H1 (cell line): Measurements from ENCODE around the gene HINT2. TPM values are rescaled to one million over a fixed set of nuclear protein-coding genes. Genes with fewer than 3 reads are reported as not detected.

Experiments
- CHD1 ChIP-seq: IDR thresholded peaks from 2 replicates; pipeline ENCODE4 v1.6.1; 2012; ENCODE audit warnings: low read depth, low read length, improper control_type of control experiment
- CHD7 ChIP-seq: fragments of 300-600 bp; sonication (generic); IDR thresholded peaks from 2 replicates; pipeline ENCODE4 v1.7.1; 2012; ENCODE audit warnings: low read length, moderate library complexity, mild to moderate bottlenecking, inconsistent platforms; ENCODE audit not compliant: insufficient replicate concordance
- CTBP2 ChIP-seq: IDR thresholded peaks from 2 replicates; pipeline ENCODE4 v1.7.0; 2011; ENCODE audit warnings: borderline replicate concordance, mild to moderate bottlenecking, moderate library complexity, mixed read lengths, low read length; ENCODE audit not compliant: insufficient read depth, insufficient read length
- MAFK ChIP-seq: IDR thresholded peaks from 2 replicates; pipeline ENCODE4 v1.6.1; 2012; ENCODE audit warnings: low read depth, mild to moderate bottlenecking, improper control_type of control experiment, low read length
- PHF8 ChIP-seq: fragments of 200-600 bp; sonication (generic); conservative IDR thresholded peaks from 2 replicates; pipeline ENCODE4 v1.7.1; 2012; ENCODE audit warnings: low read depth, mild to moderate bottlenecking, inconsistent platforms, low read length, moderate library complexity
- POLR2A ChIP-seq, 2 experiments: IDR thresholded peaks; 1 replicate in 1 of 2; 2 replicates in 1 of 2; pipeline ENCODE4 v1.6.1; 2011; ENCODE audit warnings: low read depth in 2 of 2, low read length in 2 of 2, mild to moderate bottlenecking in 2 of 2; ENCODE audit errors: control extremely low read depth in 1 of 2
- RFX5 ChIP-seq: IDR thresholded peaks from 2 replicates; pipeline ENCODE4 v1.6.1; 2011; ENCODE audit warnings: low read depth, low read length, improper control_type of control experiment, borderline replicate concordance
- SIN3A ChIP-seq, 2 experiments: IDR thresholded peaks in 1 of 2; conservative IDR thresholded peaks in 1 of 2; 2 replicates each; pipeline ENCODE4 v1.6.1; 2011 to 2012; ENCODE audit warnings: low read length in 2 of 2, improper control_type of control experiment in 1 of 2, low read depth in 1 of 2, mild to moderate bottlenecking in 1 of 2
- SP2 ChIP-seq: IDR thresholded peaks from 2 replicates; pipeline ENCODE4 v1.6.1; 2012; ENCODE audit warnings: mild to moderate bottlenecking, low read length, inconsistent platforms
- TBP ChIP-seq: IDR thresholded peaks from 2 replicates; pipeline ENCODE4 v1.6.1; 2011; ENCODE audit warnings: low read depth, low read length, improper control_type of control experiment
- polyA plus RNA-seq, 7 experiments: library from polyadenylated mRNA; depleted of rRNA in 3 of 7; stranded (reverse) in 5 of 7; unstranded in 2 of 7; fragments of >200 nt in 5 of 7; fragments of 200-250 nt in 2 of 7; gene quantifications; 1 replicate in 5 of 7; 2 replicates in 1 of 7; 4 replicates in 1 of 7; pipeline versions ENCODE4 v1.2.1 to v1.2.3, GENCODE V29; 2011 to 2013; ENCODE audit warnings: missing spikeins in 2 of 7, mixed read lengths in 2 of 7
- total RNA-seq: library from RNA; stranded (reverse); fragmentation: NEBNext Ultra II Directional; extraction: Animal tissue kit (Norgen Biotek cat#: 25700); gene quantifications from 2 replicates; pipeline ENCODE4 v1.2.1, GENCODE V29; 2021

The HINT2 gene
- total and polyA plus RNA-seq, 2 of the 8 experiments (the other 6 are each of a cell fraction or from before 2014, with no cell fraction given), result 32.1 to 51.2 TPM

- no peak for TF ChIP-seq CHD7
- TF ChIP-seq POLR2A (IDR thresholded peaks at IDR 0.05; ENCODE audit: control extremely low read depth in 1 of 2, low read depth in 2 of 2, low read length in 2 of 2), result no peak
- TF ChIP-seq MAFK, result no peak
- TF ChIP-seq SP2, result no peak
- TF ChIP-seq SIN3A (conservative IDR thresholded peaks at IDR 0.05 in 1 of 2, IDR thresholded peaks at IDR 0.05 in 1 of 2; ENCODE audit: low read depth in 1 of 2, low read length in 2 of 2), result no peak
- TF ChIP-seq CTBP2, result no peak
- TF ChIP-seq PHF8, result no peak
- no peak for TF ChIP-seq TBP
- no peak for TF ChIP-seq CHD1
- TF ChIP-seq RFX5, result no peak
Measured at GRCh38 chr9:35763181-35763580, 51.7 kb downstream of the HINT2 start (continued).
